ENCODE measurements around the gene AARS2.
"Not testable (repeated sequence)": the region's sequence is repeated elsewhere in the genome, so short reads cannot be mapped to it uniquely, and the experiment has no call there.

The AARS2 gene

GRCh38 chr6:44353336-44353735 lies 40.2 kb upstream of the AARS2 start:
- Histone ChIP-seq H3K36me3 (ENCODE audit: control insufficient read depth, insufficient read depth, low read length) (no peaks in the 10 kb centered on the region), H3K4me3 (replicated peaks; ENCODE audit: low read depth, low read length) (no peak overlapping the region), H3K27me3 (replicated peaks; ENCODE audit: control insufficient read depth, insufficient read depth, low read length) (no peaks in the 10 kb centered on the region)
- DNase-seq (ENCODE audit: extremely low read depth, insufficient read length): no peak
- no peak for TF ChIP-seq CTCF (IDR thresholded peaks at IDR 0.05; ENCODE audit: insufficient read depth, low read length, poor library complexity, severe bottlenecking)

GRCh38 chr6:44352259-44352658 lies 39.1 kb upstream of the AARS2 start:
- H3K4me3 ChIP-seq (replicated peaks; ENCODE audit: low read depth, low read length): no peak overlapping the region
- H3K36me3 ChIP-seq (ENCODE audit: control insufficient read depth, insufficient read depth, low read length): no peaks in the 10 kb centered on the region
- no peak for DNase-seq (ENCODE audit: extremely low read depth, insufficient read length)
- H3K27me3 ChIP-seq (replicated peaks; ENCODE audit: control insufficient read depth, insufficient read depth, low read length): no peaks in the 10 kb centered on the region
- TF ChIP-seq CTCF (IDR thresholded peaks at IDR 0.05; ENCODE audit: insufficient read depth, low read length, poor library complexity, severe bottlenecking): no peak

- not testable (repeated sequence) for H3K27me3 ChIP-seq (replicated peaks; ENCODE audit: control insufficient read depth, insufficient read depth, low read length); DNase-seq (ENCODE audit: extremely low read depth, insufficient read length); H3K4me3 ChIP-seq (replicated peaks; ENCODE audit: low read depth, low read length); H3K36me3 ChIP-seq (ENCODE audit: control insufficient read depth, insufficient read depth, low read length)
Observed at GRCh38 chr6:44350650-44350994, 37.5 kb upstream of the AARS2 start.

GRCh38 chr6:44349904-44350649 lies 36.9 kb upstream of the AARS2 start:
- no peak for DNase-seq (ENCODE audit: extremely low read depth, insufficient read length)
- H3K36me3 ChIP-seq (ENCODE audit: control insufficient read depth, insufficient read depth, low read length): no peaks in the 10 kb centered on the region

GRCh38 chr6:44346818-44347217 lies 33.7 kb upstream of the AARS2 start:
- not testable (repeated sequence) for H3K27me3 ChIP-seq (replicated peaks; ENCODE audit: control insufficient read depth, insufficient read depth, low read length); H3K36me3 ChIP-seq (ENCODE audit: control insufficient read depth, insufficient read depth, low read length); DNase-seq (ENCODE audit: extremely low read depth, insufficient read length); H3K4me3 ChIP-seq (replicated peaks; ENCODE audit: low read depth, low read length)

More at GRCh38 chr6:44349904-44350649, 36.9 kb upstream of the AARS2 start:
- no peak overlapping the region for H3K4me3 ChIP-seq (replicated peaks; ENCODE audit: low read depth, low read length)
- TF ChIP-seq CTCF (IDR thresholded peaks at IDR 0.05; ENCODE audit: insufficient read depth, low read length, poor library complexity, severe bottlenecking): no peak
- no peaks in the 10 kb centered on the region for H3K27me3 ChIP-seq (replicated peaks; ENCODE audit: control insufficient read depth, insufficient read depth, low read length)

GRCh38 chr6:44342489-44342888 lies 29.3 kb upstream of the AARS2 start, which contains the start of gene SPATS1:
SPATS1 (plus strand) TSS chr6:44342650; CDS start chr6:44343096, 446 bp downstream.
- Histone ChIP-seq H3K4me3 (replicated peaks; ENCODE audit: low read depth, low read length) (no peak within 1 kb of the TSS), H3K36me3 (ENCODE audit: control insufficient read depth, insufficient read depth, low read length) (no peaks in the 10 kb centered on the region)
- no peak for TF ChIP-seq CTCF (IDR thresholded peaks at IDR 0.05; ENCODE audit: insufficient read depth, low read length, poor library complexity, severe bottlenecking)

GRCh38 chr6:44342052-44342451 lies 28.9 kb upstream of the AARS2 start:
- no peak overlapping the region for H3K4me3 ChIP-seq (replicated peaks; ENCODE audit: low read depth, low read length)
- no peak for TF ChIP-seq CTCF (IDR thresholded peaks at IDR 0.05; ENCODE audit: insufficient read depth, low read length, poor library complexity, severe bottlenecking)
- no peaks in the 10 kb centered on the region for H3K36me3 ChIP-seq (ENCODE audit: control insufficient read depth, insufficient read depth, low read length)
- no peaks in the 10 kb centered on the region; the same call in none of the 2 replicates for H3K27me3 ChIP-seq (replicated peaks; ENCODE audit: control insufficient read depth, insufficient read depth, low read length)
- DNase-seq (ENCODE audit: extremely low read depth, insufficient read length): no peak

More at GRCh38 chr6:44342489-44342888, 29.3 kb upstream of the AARS2 start, which contains the start of gene SPATS1:
- no peaks in the 10 kb centered on the region; the same call in none of the 2 replicates for H3K27me3 ChIP-seq (replicated peaks; ENCODE audit: control insufficient read depth, insufficient read depth, low read length)
- DNase-seq (ENCODE audit: extremely low read depth, insufficient read length): no peak

Measured in GM06990 (cell line).